ENCODE measurements around the gene GULP1. TPM values are rescaled to one million over a fixed set of nuclear protein-coding genes. Genes with fewer than 3 reads are reported as not detected.

Gene GULP1
- total and polyA plus RNA-seq, 2 donors: 4.1 to 4.8 TPM

DNA sequence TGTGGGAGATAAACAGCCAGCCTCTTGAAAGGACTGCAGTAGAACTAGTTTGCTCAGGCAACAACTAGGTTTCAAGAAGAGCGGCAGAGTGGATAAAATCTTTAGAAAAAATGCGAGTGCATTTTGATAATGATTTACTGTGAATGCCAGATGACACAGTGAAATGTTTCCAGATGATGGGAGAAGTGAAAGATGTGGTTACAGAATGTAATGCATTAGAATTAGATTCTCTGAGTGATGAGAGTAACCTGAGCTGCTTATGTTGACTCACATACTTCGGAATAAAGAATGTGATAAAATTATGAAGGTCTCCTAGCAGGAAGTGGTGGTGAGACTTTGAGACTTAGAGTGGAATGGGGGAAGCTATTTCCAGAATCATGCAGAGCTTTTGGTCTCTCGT is 184.3 kb downstream of the GULP1 start:
- no peak for DNase-seq (ENCODE audit: low read depth in 6 of 9, low spot score in 9 of 9)
- Histone ChIP-seq H3K9me3 (ENCODE audit: control insufficient read depth in 2 of 2, insufficient read depth in 1 of 2, low read length in 1 of 2) (no peaks in the 10 kb centered on the region), H3K27me3 (ENCODE audit: control insufficient read depth in 2 of 2, insufficient read depth in 1 of 2, low read length in 1 of 2) (no peaks in the 10 kb centered on the region), H3K4me3 (ENCODE audit: low read length in 2 of 2) (no peak overlapping the region), H3K4me1 (ENCODE audit: control insufficient read depth in 2 of 2, insufficient read depth in 2 of 2, low read length in 2 of 2) (no peaks in the 10 kb centered on the region), H3K27ac (ENCODE audit: low read depth in 1 of 2, low read length in 1 of 2) (no peak overlapping the region), H3K36me3 (ENCODE audit: control insufficient read depth in 2 of 2, insufficient read depth in 2 of 2, low read length in 1 of 2) (no peaks in the 10 kb centered on the region)
- 88% methylated on average over 4 of the region's 4 CpGs for WGBS

DNA sequence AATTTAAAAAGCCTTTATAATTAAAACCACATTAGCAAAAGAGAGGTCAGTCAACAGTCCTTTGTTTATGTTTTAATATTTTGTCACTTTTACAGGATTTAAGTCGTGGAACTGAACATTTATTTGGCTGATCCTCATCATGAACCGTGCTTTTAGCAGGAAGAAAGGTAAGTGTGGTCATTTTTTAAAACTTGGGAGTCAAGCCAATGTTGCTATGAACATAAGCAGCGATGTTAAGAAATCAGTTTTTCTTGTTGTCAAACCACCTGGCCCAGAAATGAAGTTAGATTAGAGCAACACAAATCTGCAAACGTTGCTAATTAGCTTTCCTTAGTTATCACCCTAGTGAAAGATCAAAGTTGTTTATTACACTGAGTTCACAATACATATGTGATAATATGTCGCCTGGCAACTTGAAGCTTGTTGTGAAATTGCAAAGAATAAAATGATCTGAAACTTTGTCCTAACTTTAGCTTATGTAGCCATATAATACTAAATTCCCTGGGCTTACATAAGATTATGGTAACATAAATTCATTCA is 186.0 kb downstream of the GULP1 start:
- Histone ChIP-seq H3K27me3 (ENCODE audit: control insufficient read depth in 2 of 2, insufficient read depth in 1 of 2, low read length in 1 of 2) (no peaks in the 10 kb centered on the region), H3K27ac (ENCODE audit: low read depth in 1 of 2, low read length in 1 of 2) (no peak overlapping the region), H3K4me1 (ENCODE audit: control insufficient read depth in 2 of 2, insufficient read depth in 2 of 2, low read length in 2 of 2) (no peaks in the 10 kb centered on the region), H3K4me3 (ENCODE audit: low read length in 2 of 2) (no peak overlapping the region), H3K36me3 (ENCODE audit: control insufficient read depth in 2 of 2, insufficient read depth in 2 of 2, low read length in 1 of 2) (no peaks in the 10 kb centered on the region), H3K9me3 (ENCODE audit: control insufficient read depth in 2 of 2, insufficient read depth in 1 of 2, low read length in 1 of 2) (no peaks in the 10 kb centered on the region)
- 73% methylated on average over 5 of the region's 5 CpGs for WGBS
- no peak for DNase-seq (ENCODE audit: low read depth in 6 of 9, low spot score in 9 of 9)

DNA sequence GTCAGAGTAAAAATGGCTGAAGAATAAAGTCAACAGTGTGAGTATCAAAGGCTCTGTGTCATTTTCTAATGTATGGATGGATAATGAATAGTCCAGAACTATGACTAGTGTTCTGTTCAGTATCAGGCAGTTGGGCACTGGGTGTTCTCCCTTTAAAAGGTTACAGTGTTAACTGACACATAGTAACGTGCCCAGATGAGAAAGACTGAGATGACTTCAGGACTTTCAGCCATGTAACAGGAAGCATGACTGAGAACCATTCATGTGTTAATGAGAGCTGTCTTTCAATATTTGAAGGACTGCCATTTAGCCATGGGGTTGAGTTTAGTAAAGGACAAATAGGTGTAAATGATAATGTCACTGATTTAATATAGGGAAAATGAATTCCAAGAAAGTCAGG is 187.1 kb downstream of the GULP1 start:
- no peaks in the 10 kb centered on the region for H3K27me3 ChIP-seq (ENCODE audit: control insufficient read depth in 2 of 2, insufficient read depth in 1 of 2, low read length in 1 of 2)
- 75% methylated on average over 1 of the region's 1 CpG for WGBS
- no peak overlapping the region for H3K4me3 ChIP-seq (ENCODE audit: low read length in 2 of 2)
- no peaks in the 10 kb centered on the region for H3K4me1 ChIP-seq (ENCODE audit: control insufficient read depth in 2 of 2, insufficient read depth in 2 of 2, low read length in 2 of 2)
- no peak overlapping the region for H3K27ac ChIP-seq (ENCODE audit: low read depth in 1 of 2, low read length in 1 of 2)
- H3K9me3 ChIP-seq (ENCODE audit: control insufficient read depth in 2 of 2, insufficient read depth in 1 of 2, low read length in 1 of 2): no peaks in the 10 kb centered on the region
- H3K36me3 ChIP-seq (ENCODE audit: control insufficient read depth in 2 of 2, insufficient read depth in 2 of 2, low read length in 1 of 2): no peaks in the 10 kb centered on the region
- DNase-seq (ENCODE audit: low read depth in 6 of 9, low spot score in 9 of 9): no peak

DNA sequence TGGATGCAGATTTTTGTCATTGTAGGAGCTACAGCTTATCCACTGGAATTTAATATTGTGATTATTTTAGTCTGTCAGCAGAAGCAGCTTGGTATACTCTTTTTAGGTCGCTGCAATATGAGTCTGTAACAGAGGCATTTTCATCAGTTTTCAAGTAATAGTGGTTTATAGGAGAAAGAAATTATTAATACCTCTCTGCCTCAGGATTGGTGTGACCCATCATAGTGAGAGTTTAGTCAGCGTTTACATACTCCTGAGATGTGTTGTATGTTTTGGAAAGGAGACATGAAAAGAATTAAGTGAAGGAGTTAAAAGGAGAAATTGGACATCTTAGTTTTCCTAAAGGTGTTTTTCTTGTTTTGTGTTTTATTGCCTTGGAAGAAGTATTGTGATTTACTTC is 189.8 kb downstream of the GULP1 start:
- Histone ChIP-seq H3K4me3 (ENCODE audit: low read length in 2 of 2) (no peak overlapping the region), H3K27ac (ENCODE audit: low read depth in 1 of 2, low read length in 1 of 2) (no peak overlapping the region), H3K9me3 (ENCODE audit: control insufficient read depth in 2 of 2, insufficient read depth in 1 of 2, low read length in 1 of 2) (no peaks in the 10 kb centered on the region), H3K27me3 (ENCODE audit: control insufficient read depth in 2 of 2, insufficient read depth in 1 of 2, low read length in 1 of 2) (no peaks in the 10 kb centered on the region), H3K36me3 (ENCODE audit: control insufficient read depth in 2 of 2, insufficient read depth in 2 of 2, low read length in 1 of 2) (no peaks in the 10 kb centered on the region), H3K4me1 (ENCODE audit: control insufficient read depth in 2 of 2, insufficient read depth in 2 of 2, low read length in 2 of 2) (no peaks in the 10 kb centered on the region)
- no peak for DNase-seq (ENCODE audit: low read depth in 6 of 9, low spot score in 9 of 9)
- WGBS: 90% methylated on average over 2 of the region's 2 CpGs

DNA sequence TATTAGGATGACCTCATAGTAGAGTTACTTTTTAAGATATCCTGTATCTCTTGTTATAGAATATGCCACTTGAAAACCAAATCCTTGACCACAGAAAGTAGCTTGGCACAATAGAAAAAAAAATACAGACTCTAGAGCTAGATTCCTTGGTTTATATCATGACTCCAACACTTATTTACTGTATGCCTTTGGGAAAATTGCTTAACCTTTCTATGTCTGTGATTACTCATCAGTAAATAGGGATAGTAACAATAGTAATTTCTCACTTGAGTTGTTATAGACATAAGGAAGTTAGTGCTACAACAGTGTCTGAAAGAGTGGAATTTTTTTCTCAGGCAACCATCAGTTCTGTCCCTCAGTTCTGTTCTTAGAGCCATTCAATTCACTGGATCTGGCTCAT is 193.8 kb downstream of the GULP1 start:
- no peak overlapping the region for H3K4me3 ChIP-seq (ENCODE audit: low read length in 2 of 2)
- H3K9me3 ChIP-seq (ENCODE audit: control insufficient read depth in 2 of 2, insufficient read depth in 1 of 2, low read length in 1 of 2): no peaks in the 10 kb centered on the region
- H3K27me3 ChIP-seq (ENCODE audit: control insufficient read depth in 2 of 2, insufficient read depth in 1 of 2, low read length in 1 of 2): no peaks in the 10 kb centered on the region
- DNase-seq (ENCODE audit: low read depth in 6 of 9, low spot score in 9 of 9): no peak
- H3K36me3 ChIP-seq (ENCODE audit: control insufficient read depth in 2 of 2, insufficient read depth in 2 of 2, low read length in 1 of 2): no peaks in the 10 kb centered on the region
- H3K4me1 ChIP-seq (ENCODE audit: control insufficient read depth in 2 of 2, insufficient read depth in 2 of 2, low read length in 2 of 2): no peaks in the 10 kb centered on the region
- H3K27ac ChIP-seq (ENCODE audit: low read depth in 1 of 2, low read length in 1 of 2): no peak overlapping the region

DNA sequence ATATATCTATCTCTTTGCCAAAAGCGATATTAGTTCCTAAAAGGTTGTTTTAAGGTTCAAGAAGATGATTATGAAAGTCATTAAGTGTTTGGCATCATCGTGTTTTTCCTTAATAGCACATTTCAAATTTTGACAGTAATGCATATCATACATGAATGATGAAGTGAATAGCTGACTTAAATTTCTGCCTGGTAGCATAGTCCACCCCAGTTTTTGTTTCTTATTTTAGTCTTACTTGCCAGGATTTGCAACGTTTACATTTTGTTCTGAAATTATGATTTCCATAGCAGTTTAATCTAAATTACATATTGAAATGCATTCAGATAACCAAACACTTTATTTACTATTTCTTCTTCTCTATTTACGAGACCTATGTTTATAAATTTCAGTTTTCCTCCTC is 201.1 kb downstream of the GULP1 start:
- no peak for DNase-seq (ENCODE audit: low read depth in 6 of 9, low spot score in 9 of 9)

DNA sequence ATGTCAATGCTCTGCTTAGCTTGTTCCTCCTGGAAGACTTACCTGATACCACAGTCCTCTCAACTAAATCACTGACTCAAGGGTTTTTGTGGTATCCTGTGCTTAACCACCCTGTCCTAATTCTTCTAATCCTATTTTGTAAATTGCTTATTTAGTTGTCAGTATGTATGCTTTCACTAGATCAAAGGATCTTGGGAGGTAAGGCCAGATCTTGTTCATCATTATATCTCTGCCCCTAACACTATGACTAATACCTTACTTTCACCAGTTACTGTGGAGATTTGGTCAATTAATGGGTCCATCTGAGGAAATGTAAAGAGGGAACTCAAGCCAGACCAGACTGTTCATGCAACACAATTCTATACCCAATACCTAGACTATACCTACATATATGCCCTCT is 203.2 kb downstream of the GULP1 start:
- no peak for DNase-seq (ENCODE audit: low read depth in 6 of 9, low spot score in 9 of 9)
- Histone ChIP-seq H3K27me3 (ENCODE audit: control insufficient read depth in 2 of 2, insufficient read depth in 1 of 2, low read length in 1 of 2) (no peaks in the 10 kb centered on the region), H3K4me3 (ENCODE audit: low read length in 2 of 2) (no peak overlapping the region), H3K27ac (ENCODE audit: low read depth in 1 of 2, low read length in 1 of 2) (no peak overlapping the region), H3K9me3 (ENCODE audit: control insufficient read depth in 2 of 2, insufficient read depth in 1 of 2, low read length in 1 of 2) (no peaks in the 10 kb centered on the region), H3K36me3 (ENCODE audit: control insufficient read depth in 2 of 2, insufficient read depth in 2 of 2, low read length in 1 of 2) (no peaks in the 10 kb centered on the region), H3K4me1 (ENCODE audit: control insufficient read depth in 2 of 2, insufficient read depth in 2 of 2, low read length in 2 of 2) (no peaks in the 10 kb centered on the region)

More for the DNA sequence above, 201.1 kb downstream of the GULP1 start:
- no peak overlapping the region for H3K27ac ChIP-seq (ENCODE audit: low read depth in 1 of 2, low read length in 1 of 2)
- no peaks in the 10 kb centered on the region for H3K27me3 ChIP-seq (ENCODE audit: control insufficient read depth in 2 of 2, insufficient read depth in 1 of 2, low read length in 1 of 2)
- no peaks in the 10 kb centered on the region for H3K36me3 ChIP-seq (ENCODE audit: control insufficient read depth in 2 of 2, insufficient read depth in 2 of 2, low read length in 1 of 2)
- WGBS: 91% methylated on average over 4 of the region's 4 CpGs
- no peak overlapping the region for H3K4me3 ChIP-seq (ENCODE audit: low read length in 2 of 2)
- no peaks in the 10 kb centered on the region for H3K9me3 ChIP-seq (ENCODE audit: control insufficient read depth in 2 of 2, insufficient read depth in 1 of 2, low read length in 1 of 2)
- H3K4me1 ChIP-seq (ENCODE audit: control insufficient read depth in 2 of 2, insufficient read depth in 2 of 2, low read length in 2 of 2): no peaks in the 10 kb centered on the region

DNA sequence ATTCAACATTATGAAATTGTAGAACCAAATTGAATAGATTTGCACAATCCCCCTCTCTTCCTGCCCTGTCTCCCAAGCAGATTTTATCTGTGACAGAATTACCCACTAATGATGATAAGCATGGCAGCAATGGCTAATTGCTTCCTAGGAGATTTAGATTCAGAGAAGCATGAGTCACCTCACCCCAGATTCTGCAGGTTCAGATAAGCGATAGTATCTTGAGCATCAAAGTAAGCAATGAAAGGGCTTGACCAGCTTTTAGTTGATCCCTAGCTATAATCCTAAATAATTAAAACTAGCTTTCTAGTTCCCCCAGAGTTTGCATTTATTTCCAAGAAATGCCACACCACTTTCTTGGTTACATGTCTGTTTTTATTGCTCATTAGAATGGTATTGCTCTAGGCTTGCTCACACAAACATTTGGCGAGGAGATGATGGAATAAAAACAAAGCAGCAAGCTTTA is 204.3 kb downstream of the GULP1 start:
- 91% methylated on average over 2 of the region's 2 CpGs for WGBS
- H3K4me1 ChIP-seq (ENCODE audit: control insufficient read depth in 2 of 2, insufficient read depth in 2 of 2, low read length in 2 of 2): no peaks in the 10 kb centered on the region
- no peaks in the 10 kb centered on the region for H3K9me3 ChIP-seq (ENCODE audit: control insufficient read depth in 2 of 2, insufficient read depth in 1 of 2, low read length in 1 of 2)
- H3K4me3 ChIP-seq (ENCODE audit: low read length in 2 of 2): no peak overlapping the region
- no peak overlapping the region for H3K27ac ChIP-seq (ENCODE audit: low read depth in 1 of 2, low read length in 1 of 2)
- no peak for DNase-seq (ENCODE audit: low read depth in 6 of 9, low spot score in 9 of 9)
- H3K36me3 ChIP-seq (ENCODE audit: control insufficient read depth in 2 of 2, insufficient read depth in 2 of 2, low read length in 1 of 2): no peaks in the 10 kb centered on the region
- no peaks in the 10 kb centered on the region for H3K27me3 ChIP-seq (ENCODE audit: control insufficient read depth in 2 of 2, insufficient read depth in 1 of 2, low read length in 1 of 2)

DNA sequence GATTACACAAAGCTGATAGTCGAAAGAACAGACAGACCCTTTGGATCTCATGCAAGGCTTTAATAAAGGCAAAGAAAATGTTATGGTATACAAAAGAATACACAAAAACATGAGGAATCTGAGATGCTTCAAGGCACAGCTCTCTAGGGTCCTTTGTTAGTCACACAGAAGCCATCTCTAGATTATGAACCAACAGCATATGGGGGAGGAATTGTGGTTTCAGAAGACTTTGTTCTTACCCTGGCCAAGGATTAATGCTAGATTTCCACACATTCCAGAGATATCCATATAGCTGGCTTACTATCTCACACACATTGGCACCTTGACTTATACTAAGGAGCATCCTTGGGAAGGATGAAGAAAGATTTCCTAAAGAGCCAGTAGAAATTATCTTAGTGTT is 206.1 kb downstream of the GULP1 start:
- Histone ChIP-seq H3K4me3 (ENCODE audit: low read length in 2 of 2) (no peak overlapping the region), H3K9me3 (ENCODE audit: control insufficient read depth in 2 of 2, insufficient read depth in 1 of 2, low read length in 1 of 2) (no peaks in the 10 kb centered on the region), H3K27me3 (ENCODE audit: control insufficient read depth in 2 of 2, insufficient read depth in 1 of 2, low read length in 1 of 2) (no peaks in the 10 kb centered on the region), H3K4me1 (ENCODE audit: control insufficient read depth in 2 of 2, insufficient read depth in 2 of 2, low read length in 2 of 2) (no peaks in the 10 kb centered on the region), H3K36me3 (ENCODE audit: control insufficient read depth in 2 of 2, insufficient read depth in 2 of 2, low read length in 1 of 2) (no peaks in the 10 kb centered on the region), H3K27ac (ENCODE audit: low read depth in 1 of 2, low read length in 1 of 2) (no peak overlapping the region)
- DNase-seq (ENCODE audit: low read depth in 6 of 9, low spot score in 9 of 9): no peak
- WGBS: 92% methylated on average over 1 of the region's 1 CpG

DNA sequence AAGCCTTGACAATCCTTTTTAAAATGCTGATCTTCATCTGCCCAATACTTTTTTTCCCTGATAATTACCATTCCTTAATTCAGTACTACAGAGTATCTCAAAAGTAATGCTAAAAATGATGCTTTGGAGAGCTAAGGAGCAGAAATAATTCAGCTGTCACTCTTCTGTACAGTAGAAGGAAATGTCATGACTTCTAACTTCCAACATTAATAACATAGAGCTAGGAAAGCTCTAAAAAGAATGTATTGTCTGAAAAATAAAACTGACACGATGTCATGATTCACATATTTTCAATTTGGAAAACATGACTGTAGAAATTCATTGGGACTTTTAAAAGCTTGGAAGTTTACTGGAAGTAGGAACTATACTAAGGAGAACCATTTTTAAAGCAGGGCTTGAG is 212.3 kb downstream of the GULP1 start:
- no peak for DNase-seq (ENCODE audit: low read depth in 6 of 9, low spot score in 9 of 9)
- H3K27me3 ChIP-seq (ENCODE audit: control insufficient read depth in 2 of 2, insufficient read depth in 1 of 2, low read length in 1 of 2): no peaks in the 10 kb centered on the region
- no peaks in the 10 kb centered on the region for H3K36me3 ChIP-seq (ENCODE audit: control insufficient read depth in 2 of 2, insufficient read depth in 2 of 2, low read length in 1 of 2)
- H3K9me3 ChIP-seq (ENCODE audit: control insufficient read depth in 2 of 2, insufficient read depth in 1 of 2, low read length in 1 of 2): no peaks in the 10 kb centered on the region
- H3K27ac ChIP-seq (ENCODE audit: low read depth in 1 of 2, low read length in 1 of 2): no peak overlapping the region
- no peak overlapping the region for H3K4me3 ChIP-seq (ENCODE audit: low read length in 2 of 2)
- no peaks in the 10 kb centered on the region for H3K4me1 ChIP-seq (ENCODE audit: control insufficient read depth in 2 of 2, insufficient read depth in 2 of 2, low read length in 2 of 2)
- WGBS: 84% methylated on average over 1 of the region's 1 CpG

All from thymus (tissue), 11 donors.